ENCODE measurements around the gene TYW5.

DNA sequence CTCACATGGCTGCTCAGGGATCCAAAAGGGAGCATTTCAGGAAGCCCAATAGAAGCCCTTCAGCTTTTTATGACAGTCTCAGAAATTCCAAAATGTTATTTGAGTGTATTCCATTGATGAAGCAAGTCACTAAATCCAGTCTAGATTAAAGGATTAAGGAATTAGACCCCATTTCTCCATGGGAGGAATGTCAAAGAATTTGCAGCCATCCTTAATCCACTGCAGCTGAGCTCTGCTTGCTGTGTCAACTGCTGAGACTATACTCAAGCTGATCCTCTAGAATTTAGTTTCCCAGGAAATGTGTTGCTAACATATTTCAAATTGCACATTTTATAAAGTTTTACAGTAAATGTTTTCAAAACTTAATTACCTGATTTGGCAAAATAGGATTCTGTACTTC is 72.6 kb downstream of the TYW5 start:
- TF ChIP-seq, protein P1, sequence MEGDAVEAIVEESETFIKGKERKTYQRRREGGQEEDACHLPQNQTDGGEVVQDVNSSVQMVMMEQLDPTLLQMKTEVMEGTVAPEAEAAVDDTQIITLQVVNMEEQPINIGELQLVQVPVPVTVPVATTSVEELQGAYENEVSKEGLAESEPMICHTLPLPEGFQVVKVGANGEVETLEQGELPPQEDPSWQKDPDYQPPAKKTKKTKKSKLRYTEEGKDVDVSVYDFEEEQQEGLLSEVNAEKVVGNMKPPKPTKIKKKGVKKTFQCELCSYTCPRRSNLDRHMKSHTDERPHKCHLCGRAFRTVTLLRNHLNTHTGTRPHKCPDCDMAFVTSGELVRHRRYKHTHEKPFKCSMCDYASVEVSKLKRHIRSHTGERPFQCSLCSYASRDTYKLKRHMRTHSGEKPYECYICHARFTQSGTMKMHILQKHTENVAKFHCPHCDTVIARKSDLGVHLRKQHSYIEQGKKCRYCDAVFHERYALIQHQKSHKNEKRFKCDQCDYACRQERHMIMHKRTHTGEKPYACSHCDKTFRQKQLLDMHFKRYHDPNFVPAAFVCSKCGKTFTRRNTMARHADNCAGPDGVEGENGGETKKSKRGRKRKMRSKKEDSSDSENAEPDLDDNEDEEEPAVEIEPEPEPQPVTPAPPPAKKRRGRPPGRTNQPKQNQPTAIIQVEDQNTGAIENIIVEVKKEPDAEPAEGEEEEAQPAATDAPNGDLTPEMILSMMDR (IDR thresholded peaks at IDR 0.05), result no peak
- TF ChIP-seq POLR2A (IDR thresholded peaks at IDR 0.05), result no peak
